Neural progenitor cell (in vitro differentiated cells): ENCODE results near the gene PRDM12.

Experiments
- CTCF ChIP-seq: fragments of 200-600 bp; sonication (generic); IDR thresholded peaks from 2 replicates; pipeline ENCODE4 v1.5.1; 2017; ENCODE audit warnings: antibody characterized with exemption, mild to moderate bottlenecking
- EZH2phosphoT487 ChIP-seq: fragments of 200-600 bp; sonication (generic); IDR thresholded peaks from 2 replicates; pipeline ENCODE4 v1.6.1; 2017; ENCODE audit warnings: antibody characterized with exemption

DNA sequence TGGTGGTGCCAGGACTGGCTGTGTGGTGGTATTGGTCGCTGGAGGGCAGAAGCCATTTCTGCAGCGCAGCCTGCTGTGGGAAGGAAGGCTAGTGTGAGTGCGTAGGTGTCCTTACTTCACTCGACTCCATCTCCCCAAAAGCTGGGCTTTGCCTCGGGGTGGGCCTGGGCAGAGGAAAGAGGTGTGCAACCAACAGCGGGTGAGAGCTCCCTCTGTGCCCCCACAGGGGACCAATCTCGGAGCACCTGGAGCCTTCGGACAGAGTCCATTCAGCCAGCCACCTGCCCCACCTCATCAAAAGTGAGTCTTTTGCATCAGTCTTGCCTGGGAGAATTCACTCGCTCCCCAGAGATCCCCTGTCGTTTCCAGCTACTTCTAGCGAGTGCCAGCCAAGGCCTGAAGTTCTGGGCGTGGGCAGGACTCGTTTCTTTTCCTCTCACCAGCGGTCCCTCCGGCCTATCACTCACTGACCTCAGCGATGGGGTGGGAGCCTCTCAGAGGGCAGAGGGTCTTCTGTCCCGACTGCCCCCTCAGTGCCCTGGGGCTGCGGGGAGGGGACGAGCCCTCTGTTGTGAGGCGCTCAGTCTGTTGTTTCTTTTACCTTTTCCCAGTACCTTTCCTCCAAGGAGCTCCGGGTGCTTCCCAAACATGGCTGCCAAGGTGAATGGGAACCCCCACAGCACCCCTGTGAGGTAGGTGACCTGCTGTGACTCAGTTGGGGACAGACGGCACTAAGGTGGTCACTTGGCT is 32.9 kb upstream of the PRDM12 start:
- TF ChIP-seq CTCF (no peak), EZH2phosphoT487 (no peak)
